EL (cell line): ENCODE results near the gene ROBO4.

Source experiments
- DNase-seq: peaks from one replicate; pipeline ENCODE4 v3.0.0-alpha.2; 2016

Gene ROBO4

DNA sequence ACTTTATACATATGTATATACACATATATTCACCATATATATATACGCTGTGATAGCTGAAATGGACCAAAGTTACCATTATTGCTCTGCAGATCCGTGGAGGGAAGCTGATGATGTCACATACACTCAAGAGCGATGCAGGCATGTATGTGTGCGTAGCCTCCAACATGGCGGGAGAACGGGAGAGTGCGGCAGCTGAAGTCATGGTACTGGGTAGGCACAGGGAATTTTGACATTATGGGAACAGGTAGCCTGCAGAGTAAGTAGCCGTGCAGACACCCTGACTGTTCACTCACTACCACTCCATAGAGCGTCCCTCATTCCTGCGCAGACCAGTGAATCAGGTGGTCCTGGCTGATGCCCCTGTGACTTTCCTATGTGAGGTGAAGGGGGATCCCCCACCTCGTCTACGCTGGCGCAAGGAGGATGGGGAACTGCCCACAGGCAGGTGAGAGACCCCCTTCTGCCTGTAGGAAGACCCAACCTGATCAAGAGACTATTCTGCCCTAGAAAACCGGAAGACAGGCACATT lies 27.7 kb downstream of the ROBO4 start:
- no peak for DNase-seq

DNA sequence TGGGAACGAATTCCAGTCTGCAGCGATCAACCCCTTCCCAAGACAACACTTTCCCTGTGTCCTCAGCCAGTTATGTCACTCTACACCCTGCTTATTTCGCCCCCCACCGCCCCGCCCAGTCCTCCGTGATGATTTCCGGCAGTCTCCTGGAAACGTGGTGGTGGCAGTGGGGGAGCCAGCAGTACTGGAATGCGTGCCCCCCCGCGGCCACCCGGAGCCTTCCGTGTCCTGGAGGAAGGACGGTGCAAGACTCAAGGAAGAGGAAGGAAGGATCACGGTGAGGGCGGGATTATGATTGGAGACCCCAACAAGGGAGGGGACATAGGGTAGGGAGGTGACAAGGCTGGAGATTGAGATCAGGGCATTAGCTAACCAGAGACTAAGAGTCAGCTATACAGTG lies 28.3 kb downstream of the ROBO4 start:
- no peak for DNase-seq

- DNase-seq: no peak
Observed at GRCh38 chr11:124868331-124869274, 29.1 kb downstream of the ROBO4 start.

DNA sequence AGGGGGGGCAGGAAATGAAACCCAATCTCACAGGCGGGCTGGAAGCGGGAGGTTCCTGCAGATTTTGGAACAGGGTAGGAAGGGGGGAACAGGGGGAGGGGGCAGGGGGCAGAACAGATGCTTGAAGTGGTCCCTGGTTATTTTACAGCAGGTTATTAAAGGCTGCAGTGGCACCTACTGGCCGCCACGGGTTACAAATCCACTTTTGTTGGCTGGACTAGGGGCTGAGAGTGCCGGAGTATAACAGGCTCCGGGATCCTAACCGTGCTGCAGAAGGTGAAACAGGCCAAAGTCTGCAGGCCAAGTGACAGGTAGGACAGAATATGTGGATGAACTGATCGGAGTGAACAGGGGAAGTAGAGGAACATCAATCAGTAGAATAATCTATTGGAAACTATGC lies 30.0 kb downstream of the ROBO4 start:
- DNase-seq: peak; percentile 43

- DNase-seq: peak; percentile 32
Observed at GRCh38 chr11:124865902-124866851, 31.5 kb downstream of the ROBO4 start.

DNA sequence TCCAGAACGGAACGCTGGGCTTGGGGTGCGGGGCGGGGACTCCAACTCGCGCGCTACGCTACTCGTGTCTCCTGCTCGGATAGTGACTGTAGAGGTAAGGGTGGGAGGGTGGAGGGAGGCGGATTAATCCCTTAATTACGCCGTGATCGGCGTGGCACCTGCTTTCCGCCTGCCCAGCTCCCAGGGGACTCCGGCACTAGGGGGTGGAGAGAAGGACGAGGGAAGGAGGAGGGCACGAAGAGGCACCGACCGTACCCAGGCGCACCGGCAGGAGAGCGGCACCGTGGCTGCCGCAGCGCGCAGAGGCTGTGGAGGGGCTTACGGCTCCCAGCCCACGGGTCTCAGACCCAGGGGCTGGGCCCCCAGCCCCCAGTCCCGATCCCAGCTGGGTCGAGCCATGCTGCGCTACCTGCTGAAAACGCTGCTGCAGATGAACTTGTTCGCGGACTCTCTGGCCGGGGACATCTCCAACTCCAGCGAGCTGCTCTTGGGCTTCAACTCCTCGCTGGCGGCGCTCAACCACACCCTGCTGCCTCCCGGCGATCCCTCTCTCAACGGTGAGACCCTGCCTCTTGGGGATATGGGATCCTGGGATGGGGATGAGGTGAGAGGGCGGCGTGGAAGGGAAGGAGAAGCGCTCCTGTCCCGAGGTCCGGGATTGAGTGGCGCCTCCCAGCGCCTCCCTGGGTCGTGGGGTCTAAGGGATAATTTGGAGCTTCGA lies 32.3 kb downstream of the ROBO4 start, which contains the start of gene ROBO3:
TSS of gene ROBO3 (plus strand) at position 252 of the 721 bp plus-strand sequence. CDS start at position 398, 146 bp downstream.
- no peak for DNase-seq

GRCh38 chr11:124864892-124865180 lies 32.8 kb downstream of the ROBO4 start:
- DNase-seq: no peak

GRCh38 chr11:124864176-124864891 lies 33.3 kb downstream of the ROBO4 start:
- no peak for DNase-seq

DNA sequence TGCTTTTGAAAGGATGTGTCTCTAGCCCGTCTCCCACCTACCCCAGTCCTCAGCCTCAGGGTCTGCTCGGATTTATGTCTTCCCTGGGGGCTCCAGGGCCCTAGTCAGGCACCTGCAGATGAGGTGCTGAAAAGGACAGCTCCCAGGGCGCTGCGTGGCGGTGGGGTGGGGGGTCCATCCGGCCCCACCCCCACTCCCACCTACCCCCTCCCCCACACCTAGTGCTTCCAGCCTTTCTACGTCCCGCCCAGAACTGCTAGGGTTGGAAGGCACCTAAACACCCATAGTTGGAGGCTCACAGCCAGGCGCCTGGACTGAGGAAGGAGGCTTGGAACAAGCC lies 33.9 kb downstream of the ROBO4 start:
- no peak for DNase-seq

DNA sequence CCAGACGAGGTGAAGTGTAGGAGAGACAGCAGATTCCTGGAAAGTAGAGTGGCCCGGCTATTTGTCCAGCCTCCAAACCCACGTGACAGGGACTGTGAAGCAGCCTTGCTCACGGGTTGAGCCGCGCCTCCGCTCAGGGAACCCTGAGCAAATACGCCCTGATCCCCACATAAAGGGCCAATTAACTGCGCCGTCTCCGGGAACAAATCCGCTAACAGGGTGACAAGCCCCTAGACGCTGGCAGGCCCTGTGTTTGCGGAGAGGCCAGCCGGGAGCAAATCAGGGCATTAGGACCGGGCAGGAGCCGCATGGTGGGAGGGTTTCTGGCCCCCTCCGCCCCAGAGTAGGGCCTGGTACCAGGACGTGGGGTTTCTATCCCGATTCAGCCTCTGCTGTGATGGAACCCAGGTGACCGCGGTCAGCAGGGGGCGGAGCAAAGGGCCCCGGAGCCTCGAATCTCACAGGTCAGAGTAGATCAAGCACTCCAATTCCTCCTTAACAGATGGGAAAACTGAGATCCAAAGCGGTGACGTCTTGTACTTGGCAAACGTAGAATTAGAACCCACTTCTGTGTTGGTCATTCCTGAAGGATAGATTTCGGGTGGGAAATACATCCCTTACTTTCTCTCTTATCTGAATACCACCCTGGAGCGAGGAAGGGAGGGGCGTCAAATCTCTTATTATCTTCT lies 34.4 kb downstream of the ROBO4 start:
- peak; percentile 43 for DNase-seq

DNA sequence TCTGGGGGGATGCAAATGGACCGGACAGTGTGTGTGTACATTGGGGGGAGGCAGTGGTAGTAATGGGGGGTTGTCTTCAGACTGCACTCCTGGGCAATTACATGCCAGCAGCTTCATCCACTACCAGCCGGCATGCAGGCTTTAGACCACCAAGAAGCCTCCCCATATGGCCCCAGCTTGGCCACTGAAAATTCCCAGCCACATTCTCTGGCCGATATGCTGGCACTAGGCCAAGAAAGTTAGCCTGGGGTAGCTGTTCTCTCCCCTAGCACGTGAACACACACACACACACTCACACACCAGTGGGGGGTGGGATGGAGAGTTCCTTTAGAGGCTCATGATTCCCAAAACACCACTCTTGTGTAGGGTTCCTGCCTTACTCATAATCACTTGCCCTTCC lies 36.0 kb downstream of the ROBO4 start:
- no peak for DNase-seq

- no peak for DNase-seq
Observed at GRCh38 chr11:124859171-124859570, 38.5 kb downstream of the ROBO4 start.

DNA sequence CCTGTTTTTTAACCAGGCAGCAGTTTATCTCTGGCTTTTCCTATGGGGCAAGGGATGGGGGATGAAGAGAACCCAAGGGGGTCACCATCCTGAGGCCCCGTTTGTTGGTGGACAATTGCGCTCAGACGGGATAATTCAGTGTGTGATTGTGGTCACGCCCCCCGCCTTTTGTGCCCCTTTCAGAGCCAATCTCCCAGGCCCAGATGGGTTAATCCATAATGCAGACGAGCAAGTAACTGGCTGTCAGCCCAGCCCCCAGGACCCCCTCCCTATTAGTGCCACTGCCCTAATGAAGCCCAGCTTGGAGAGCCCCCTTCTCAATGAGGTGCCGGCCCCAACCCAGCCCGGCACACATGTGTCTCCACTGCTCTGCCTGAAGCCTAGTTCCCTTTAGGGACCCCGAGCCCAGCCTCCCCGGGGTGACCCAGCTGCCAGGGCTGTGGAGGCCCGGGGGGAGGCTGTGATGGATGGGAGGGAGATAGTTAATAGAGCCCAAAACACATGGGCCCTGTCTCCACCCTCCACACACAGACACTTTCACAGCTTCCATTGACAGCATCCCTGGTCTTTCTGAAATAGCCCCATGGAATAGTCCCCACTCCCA lies 51.5 kb downstream of the ROBO4 start:
- DNase-seq: no peak

- DNase-seq: no peak
Observed at GRCh38 chr11:124844664-124845079, 53.0 kb downstream of the ROBO4 start.

DNA sequence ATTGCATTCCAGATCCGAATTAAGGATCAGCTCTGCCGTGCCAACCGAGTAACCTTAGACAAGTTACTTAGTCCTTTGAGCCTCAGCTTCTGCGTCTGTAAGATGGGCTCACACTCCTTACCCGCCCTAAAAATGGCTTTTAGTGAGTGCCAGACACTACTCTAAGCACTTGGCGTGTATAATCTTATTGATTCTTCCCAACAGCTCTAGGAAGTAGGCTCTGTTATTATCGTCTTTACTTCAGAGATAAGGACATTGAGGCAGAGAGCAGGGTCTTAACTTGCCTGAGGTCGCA lies 54.1 kb downstream of the ROBO4 start:
- DNase-seq: no peak

DNA sequence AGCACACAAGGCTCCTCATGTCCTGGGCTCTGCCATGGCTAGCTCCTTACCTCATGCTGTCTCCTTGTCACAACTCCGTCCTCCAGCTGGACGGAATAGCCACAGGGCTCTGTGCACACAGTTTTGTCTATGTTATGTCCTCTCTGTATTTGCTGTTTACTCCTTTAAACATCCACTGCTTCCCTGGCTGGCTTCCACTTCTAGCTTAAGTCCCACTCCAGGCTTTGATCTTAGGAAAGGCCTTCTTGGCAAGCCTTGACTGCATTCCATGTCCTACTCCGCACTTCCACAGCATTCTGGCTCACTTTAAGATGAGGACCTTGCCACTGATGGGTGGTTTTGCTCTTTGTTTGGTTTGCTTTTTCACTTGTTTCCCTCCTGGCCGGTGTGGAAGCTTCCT lies 55.4 kb downstream of the ROBO4 start:
- no peak for DNase-seq

DNA sequence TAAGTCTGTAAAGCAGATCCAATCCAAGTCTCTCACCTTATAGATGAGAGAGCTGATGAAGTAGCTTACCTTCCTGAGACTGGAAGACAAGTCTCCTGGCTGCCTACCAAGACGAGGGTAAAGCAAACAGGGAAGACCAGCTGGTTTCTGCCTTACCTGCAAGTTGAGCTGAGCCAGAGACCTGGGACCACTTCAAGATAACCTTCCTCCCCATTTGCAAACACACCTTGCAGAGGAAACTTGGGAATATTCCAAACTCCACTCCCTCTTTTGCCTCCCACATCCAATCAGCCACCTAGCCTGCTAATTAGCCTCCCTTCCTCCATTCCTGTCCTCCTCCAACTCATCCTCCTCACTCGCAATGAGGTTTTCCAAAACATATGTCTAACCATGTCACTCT lies 55.8 kb downstream of the ROBO4 start:
- DNase-seq: no peak

DNA sequence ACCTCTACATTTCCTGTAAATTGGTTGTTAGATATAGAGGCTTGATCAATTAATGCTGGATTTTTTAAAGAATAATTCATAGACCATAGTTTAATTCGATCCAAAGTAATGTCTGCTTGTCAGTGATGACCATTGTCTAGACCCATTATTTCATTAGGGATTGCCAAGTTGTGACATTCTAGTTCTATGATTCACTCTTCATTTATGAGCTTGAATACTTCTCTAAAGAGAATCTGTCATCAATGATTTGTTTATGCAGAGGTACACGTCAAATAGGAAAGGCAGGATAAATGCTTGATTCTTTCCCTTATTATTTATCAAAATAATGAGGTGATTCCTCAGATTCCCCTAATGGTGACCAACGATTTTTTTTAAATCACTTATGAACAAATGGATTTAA lies 56.5 kb downstream of the ROBO4 start:
- DNase-seq: peak; percentile 32

GRCh38 chr11:124840666-124841065 lies 57.0 kb downstream of the ROBO4 start:
- no peak for DNase-seq

- no peak for DNase-seq
Observed at GRCh38 chr11:124839972-124840621, 57.6 kb downstream of the ROBO4 start.
